Left ventricle myocardium inferior (tissue), 1 donor: ENCODE results near the gene BSPRY. TPM values are rescaled to one million over a fixed set of nuclear protein-coding genes. Genes with fewer than 3 reads are reported as not detected.

Source experiments
- DNase-seq: peaks from one replicate; pipeline ENCODE4 v3.0.0-alpha.2; 2020
- H3K27ac ChIP-seq: fragments of 200-600 bp; replicated peaks from 2 replicates; pipeline ENCODE4 v1.8.0; 2021
- H3K27me3 ChIP-seq: fragments of 200-600 bp; 2 replicates; pipeline ENCODE4 v1.8.0; 2021; ENCODE audit warnings: low read depth
- H3K36me3 ChIP-seq: fragments of 200-600 bp; 2 replicates; pipeline ENCODE4 v1.8.0; 2021
- H3K4me1 ChIP-seq: fragments of 200-600 bp; 2 replicates; pipeline ENCODE4 v1.8.0; 2021
- H3K4me3 ChIP-seq: fragments of 200-600 bp; 2 replicates; pipeline ENCODE4 v1.8.0; 2021; ENCODE audit warnings: mild to moderate bottlenecking, moderate library complexity
- H3K9me3 ChIP-seq: fragments of 200-600 bp; replicated peaks from 2 replicates; pipeline ENCODE4 v1.8.0; 2021
- intact Hi-C: fragments of 100-400 bp; cut with micrococcal nuclease; formaldehyde crosslinking; loops from one replicate; pipeline ENCODE4 v1.11.0; 2022
- total RNA-seq: library from RNA; stranded (reverse); fragmentation: NEBNext Ultra II Directional; extraction: Animal tissue kit (Norgen Biotek cat#: 25700); gene quantifications from one replicate; pipeline ENCODE4 v1.2.1, GENCODE V29; 2021
- TF ChIP-seq, protein P1 (sequence below): fragments of 200-600 bp; IDR thresholded peaks from 2 replicates; pipeline ENCODE4 v1.8.0; 2021; ENCODE audit warnings: antibody characterized with exemption, mild to moderate bottlenecking, borderline replicate concordance
- donor health status: DM: no; HTN: yes; CAD: no; lungs with severe emphysema.

Gene BSPRY
- total RNA-seq, 1 donor from 2014 or later: 0.25 TPM

DNA sequence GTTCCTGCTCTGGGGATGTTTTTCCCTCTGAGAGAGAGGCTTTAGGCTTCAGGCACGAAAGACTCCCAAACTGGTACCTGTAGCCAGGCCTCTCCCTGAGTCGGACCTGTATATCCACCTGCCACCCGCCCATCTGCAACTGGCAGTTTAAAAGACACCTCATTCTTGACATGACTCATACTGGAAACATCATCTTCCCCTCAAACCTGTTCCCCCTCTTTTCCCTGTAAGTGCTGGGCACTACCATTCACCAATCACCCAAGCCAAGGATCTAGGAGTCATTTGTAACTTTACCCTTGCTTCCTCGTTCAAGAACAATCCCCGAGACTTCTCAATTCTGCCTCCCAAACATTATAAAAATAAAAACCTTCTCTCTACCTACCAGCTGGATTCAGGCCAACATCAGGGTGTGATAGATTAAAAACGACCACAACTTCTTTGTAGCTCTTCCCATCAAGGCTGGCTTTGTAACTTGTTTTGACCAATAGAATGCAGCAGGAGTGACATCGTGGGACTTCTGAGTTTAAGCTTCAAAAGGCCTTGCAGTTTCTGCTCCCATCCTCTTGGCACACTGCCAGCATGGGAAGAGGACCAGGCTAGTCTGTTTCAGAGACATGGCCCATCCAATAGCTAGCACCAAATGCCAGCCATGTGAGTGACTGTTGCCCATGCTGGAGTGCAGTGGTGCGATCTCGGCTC, 7.5 kb upstream of the BSPRY start:
- Histone ChIP-seq H3K4me3 (no peak overlapping the region), H3K27me3 (no peaks in the 10 kb centered on the region), H3K36me3 (no peaks in the 10 kb centered on the region), H3K27ac (no peak overlapping the region), H3K4me1 (peaks cover 26% of the 10 kb centered on the region), H3K9me3 (no peaks in the 10 kb centered on the region)
- DNase-seq: no peak
- TF ChIP-seq, protein P1, sequence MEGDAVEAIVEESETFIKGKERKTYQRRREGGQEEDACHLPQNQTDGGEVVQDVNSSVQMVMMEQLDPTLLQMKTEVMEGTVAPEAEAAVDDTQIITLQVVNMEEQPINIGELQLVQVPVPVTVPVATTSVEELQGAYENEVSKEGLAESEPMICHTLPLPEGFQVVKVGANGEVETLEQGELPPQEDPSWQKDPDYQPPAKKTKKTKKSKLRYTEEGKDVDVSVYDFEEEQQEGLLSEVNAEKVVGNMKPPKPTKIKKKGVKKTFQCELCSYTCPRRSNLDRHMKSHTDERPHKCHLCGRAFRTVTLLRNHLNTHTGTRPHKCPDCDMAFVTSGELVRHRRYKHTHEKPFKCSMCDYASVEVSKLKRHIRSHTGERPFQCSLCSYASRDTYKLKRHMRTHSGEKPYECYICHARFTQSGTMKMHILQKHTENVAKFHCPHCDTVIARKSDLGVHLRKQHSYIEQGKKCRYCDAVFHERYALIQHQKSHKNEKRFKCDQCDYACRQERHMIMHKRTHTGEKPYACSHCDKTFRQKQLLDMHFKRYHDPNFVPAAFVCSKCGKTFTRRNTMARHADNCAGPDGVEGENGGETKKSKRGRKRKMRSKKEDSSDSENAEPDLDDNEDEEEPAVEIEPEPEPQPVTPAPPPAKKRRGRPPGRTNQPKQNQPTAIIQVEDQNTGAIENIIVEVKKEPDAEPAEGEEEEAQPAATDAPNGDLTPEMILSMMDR: no peak
- intact Hi-C loops: no loop called here

DNA sequence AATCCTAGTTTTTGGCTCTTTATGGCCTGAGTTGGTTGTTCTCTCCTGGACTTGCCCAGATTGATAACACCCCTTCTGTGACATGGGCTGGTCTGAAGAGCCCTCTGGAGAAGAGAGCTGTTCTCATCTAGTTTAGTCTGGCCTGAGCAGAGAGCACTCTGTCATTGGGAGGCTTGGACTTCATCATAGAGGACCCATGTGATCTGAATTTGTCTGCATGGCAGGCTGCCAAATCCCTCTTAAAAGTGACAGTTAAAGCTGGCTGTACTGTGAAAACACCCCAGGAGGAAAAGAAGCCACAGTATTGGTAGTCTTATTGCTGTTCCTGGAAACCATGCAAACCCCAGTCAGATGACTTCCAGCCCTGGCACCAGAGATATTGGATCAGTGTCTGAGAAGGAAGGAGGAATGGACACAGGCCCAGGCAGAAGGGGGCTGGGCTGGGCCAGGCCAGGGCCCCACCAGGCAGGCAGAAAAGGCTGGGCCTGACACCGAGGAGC, 5.6 kb upstream of the BSPRY start:
- H3K4me1 ChIP-seq: peaks cover 24% of the 10 kb centered on the region
- TF ChIP-seq, protein P1: no peak
- intact Hi-C loops: no loop called here
- H3K27me3 ChIP-seq: no peaks in the 10 kb centered on the region
- DNase-seq: peak; percentile 69
- H3K9me3 ChIP-seq: no peaks in the 10 kb centered on the region
- no peaks in the 10 kb centered on the region for H3K36me3 ChIP-seq
- H3K4me3 ChIP-seq: no peak overlapping the region
- peak overlapping the region; percentile 89 for H3K27ac ChIP-seq

DNA sequence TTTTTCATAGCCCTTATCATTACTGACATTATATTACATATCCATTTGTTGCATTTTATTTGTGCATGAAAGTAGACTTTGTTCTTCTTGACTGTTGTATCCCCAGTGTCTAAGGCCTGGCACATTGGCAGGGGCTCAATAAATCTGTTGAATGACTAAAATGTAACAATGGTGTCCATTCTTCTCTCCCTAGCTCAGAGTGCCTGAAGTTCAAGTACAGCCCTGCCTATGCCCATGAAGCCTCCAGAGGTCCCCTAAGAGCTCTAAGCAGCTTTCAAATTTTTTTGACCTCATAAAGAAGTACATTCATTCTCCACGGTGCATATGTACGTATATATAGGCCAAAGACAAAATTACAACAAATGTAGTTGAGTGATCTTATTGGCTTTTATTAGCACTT, 4.2 kb upstream of the BSPRY start:
- H3K27ac ChIP-seq: peak overlapping the region; percentile 89
- H3K27me3 ChIP-seq: peaks cover 7% of the 10 kb centered on the region
- TF ChIP-seq, protein P1: no peak
- peaks cover 18% of the 10 kb centered on the region for H3K4me1 ChIP-seq
- no peak for DNase-seq
- H3K9me3 ChIP-seq: no peaks in the 10 kb centered on the region
- H3K36me3 ChIP-seq: no peaks in the 10 kb centered on the region
- H3K4me3 ChIP-seq: no peak overlapping the region
- intact Hi-C loops: no loop called here

GRCh38 chr9:113345671-113346070, 3.7 kb upstream of the BSPRY start:
- no peak overlapping the region for H3K4me3 ChIP-seq
- no peaks in the 10 kb centered on the region for H3K36me3 ChIP-seq
- H3K27me3 ChIP-seq: peaks cover 11% of the 10 kb centered on the region
- peaks cover 19% of the 10 kb centered on the region for H3K4me1 ChIP-seq
- intact Hi-C loops: no loop called here
- TF ChIP-seq, protein P1: no peak
- H3K9me3 ChIP-seq: no peaks in the 10 kb centered on the region
- no peak for DNase-seq
- H3K27ac ChIP-seq: no peak overlapping the region

GRCh38 chr9:113348437-113348836, 904 bp upstream of the BSPRY start:
- intact Hi-C loops: no loop called here
- H3K4me3 ChIP-seq: no peak overlapping the region
- no peak for DNase-seq
- H3K9me3 ChIP-seq: no peaks in the 10 kb centered on the region
- TF ChIP-seq, protein P1: no peak
- peaks cover 14% of the 10 kb centered on the region for H3K4me1 ChIP-seq
- no peaks in the 10 kb centered on the region for H3K36me3 ChIP-seq
- peaks cover 39% of the 10 kb centered on the region for H3K27me3 ChIP-seq
- no peak overlapping the region for H3K27ac ChIP-seq
